Neural cell (in vitro differentiated cells): ENCODE measurements around the gene SH3PXD2A. TPM values are rescaled to one million over a fixed set of nuclear protein-coding genes. Genes with fewer than 3 reads are reported as not detected.

ENCODE experiments used
- H2AFZ ChIP-seq: fragments of 200-600, 300-800 bp; sonication (generic), shearing (Covaris generic); 2 replicates; pipeline ENCODE4 v1.6.0; 2014; ENCODE audit warnings: low read depth, mild to moderate bottlenecking, antibody characterized with exemption, low read length, moderate library complexity
- H3F3A ChIP-seq: fragments of 200-600 bp; shearing (Covaris generic); 2 replicates; pipeline ENCODE4 v1.6.1; 2016; ENCODE audit warnings: mild to moderate bottlenecking, moderate library complexity, mixed read lengths, antibody characterized with exemption, low read length; ENCODE audit not compliant: insufficient read depth, poor library complexity, severe bottlenecking
- H3K27ac ChIP-seq: fragments of 200-600, 300-800 bp; sonication (generic), shearing (Covaris generic); 2 replicates; pipeline ENCODE4 v1.5.1; 2014; ENCODE audit warnings: mild to moderate bottlenecking, low read length, moderate library complexity
- H3K27me3 ChIP-seq: fragments of 300-800, 200-600 bp; sonication (generic), shearing (Covaris generic); 2 replicates; pipeline ENCODE4 v1.6.0; 2014; ENCODE audit warnings: mild to moderate bottlenecking, low read depth, low read length, moderate library complexity; ENCODE audit not compliant: insufficient read depth
- H3K36me3 ChIP-seq: fragments of 300-800, 200-600 bp; sonication (generic), shearing (Covaris generic); 2 replicates; pipeline ENCODE4 v1.5.1; 2014; ENCODE audit warnings: mild to moderate bottlenecking, antibody characterized with exemption, low read length, moderate library complexity; ENCODE audit not compliant: insufficient read depth
- H3K4me2 ChIP-seq: fragments of 300-800, 200-600 bp; sonication (generic), shearing (Covaris generic); 2 replicates; pipeline ENCODE4 v1.6.0; 2014; ENCODE audit warnings: mild to moderate bottlenecking, low read length
- H3K4me3 ChIP-seq: fragments of 300-800, 200-600 bp; sonication (generic), shearing (Covaris generic); 2 replicates; pipeline ENCODE4 v1.5.1; 2014; ENCODE audit warnings: mild to moderate bottlenecking, low read length, moderate library complexity
- H3K79me2 ChIP-seq: fragments of 200-600 bp; shearing (Covaris generic); replicated peaks from 2 replicates; pipeline ENCODE4 v1.6.0; 2014; ENCODE audit warnings: mild to moderate bottlenecking, low read length, moderate library complexity; ENCODE audit not compliant: insufficient read depth
- H3K9ac ChIP-seq: fragments of 300-800, 200-600 bp; sonication (generic), shearing (Covaris generic); 2 replicates; pipeline ENCODE4 v1.6.1; 2016; ENCODE audit warnings: mild to moderate bottlenecking, low read length, mixed read lengths
- H3K9me2 ChIP-seq: fragments of 200-600 bp; shearing (Covaris generic); 2 replicates; pipeline ENCODE4 v1.6.1; 2016; ENCODE audit warnings: mild to moderate bottlenecking, low read length, mixed read lengths; ENCODE audit not compliant: insufficient read depth
- H3K9me3 ChIP-seq: fragments of 200-600, 300-800 bp; sonication (generic), shearing (Covaris generic); 2 replicates; pipeline ENCODE4 v1.6.1; 2016; ENCODE audit warnings: mild to moderate bottlenecking, mixed run types, low read length, moderate library complexity, mixed read lengths
- H4K20me1 ChIP-seq: fragments of 200-600 bp; shearing (Covaris generic); 2 replicates; pipeline ENCODE4 v1.6.1; 2016; ENCODE audit warnings: mild to moderate bottlenecking, mixed run types; ENCODE audit not compliant: insufficient read depth
- CTCF ChIP-seq: fragments of 450-650 bp; IDR thresholded peaks from 2 replicates; pipeline ENCODE4 v1.5.1; 2014; ENCODE audit warnings: antibody characterized with exemption, mild to moderate bottlenecking, moderate library complexity; ENCODE audit not compliant: poor library complexity, severe bottlenecking
- EP300 ChIP-seq: fragments of 450-650 bp; conservative IDR thresholded peaks from 2 replicates; pipeline ENCODE4 v1.6.1; 2014; ENCODE audit warnings: antibody characterized with exemption, mild to moderate bottlenecking, moderate library complexity; ENCODE audit not compliant: poor library complexity, severe bottlenecking
- EZH2 ChIP-seq: fragments of 200-600, 300-800 bp; shearing (Covaris generic), sonication (generic); IDR thresholded peaks from 2 replicates; pipeline ENCODE4 v1.6.1; 2014; ENCODE audit warnings: antibody characterized with exemption, low read length, borderline replicate concordance, mild to moderate bottlenecking; ENCODE audit not compliant: insufficient read depth, poor library complexity, severe bottlenecking
- MXI1 ChIP-seq: fragments of 450-650 bp; conservative IDR thresholded peaks from 2 replicates; pipeline ENCODE4 v1.6.1; 2014; ENCODE audit warnings: antibody characterized with exemption, mild to moderate bottlenecking; ENCODE audit not compliant: poor library complexity, severe bottlenecking
- POLR2AphosphoS5 ChIP-seq: IDR thresholded peaks from 2 replicates; pipeline ENCODE4 v1.6.1; 2012
- RAD21 ChIP-seq: fragments of 450-650 bp; conservative IDR thresholded peaks from 2 replicates; pipeline ENCODE4 v1.6.1; 2014; ENCODE audit warnings: antibody characterized with exemption, mild to moderate bottlenecking, moderate library complexity
- REST ChIP-seq: IDR thresholded peaks from 2 replicates; pipeline ENCODE4 v1.6.1; 2012; ENCODE audit warnings: borderline replicate concordance
- SMC3 ChIP-seq: fragments of 450-650 bp; conservative IDR thresholded peaks from 2 replicates; pipeline ENCODE4 v1.6.1; 2014; ENCODE audit warnings: antibody characterized with exemption, mild to moderate bottlenecking, moderate library complexity; ENCODE audit not compliant: poor library complexity
- TAF1 ChIP-seq: IDR thresholded peaks from 2 replicates; pipeline ENCODE4 v1.6.1; 2012; ENCODE audit warnings: low read depth
- polyA plus RNA-seq: library from polyadenylated mRNA; depleted of rRNA; stranded (reverse); fragments of >200 nt; gene quantifications from 2 replicates; pipeline ENCODE4 v1.2.3, GENCODE V29; 2014

SH3PXD2A gene
- polyA plus RNA-seq, 1 donor from 2014 or later, result 5.2 TPM

GRCh38 chr10:103582331-103583123, 272.8 kb downstream of the SH3PXD2A start:
- no peaks in the 10 kb centered on the region for H3F3A ChIP-seq
- H4K20me1 ChIP-seq, result no peaks in the 10 kb centered on the region
- H3K27ac ChIP-seq, result no peak overlapping the region
- no peak overlapping the region for H3K9ac ChIP-seq
- no peak overlapping the region for H3K4me3 ChIP-seq
- no peaks in the 10 kb centered on the region for H3K9me3 ChIP-seq
- H3K79me2 ChIP-seq, result no peaks in the 10 kb centered on the region
- TF ChIP-seq POLR2AphosphoS5, result no peak
- no peak for TF ChIP-seq SMC3
- TF ChIP-seq EP300, result no peak
- TF ChIP-seq TAF1, result no peak
- no peak for TF ChIP-seq REST
- no peak for TF ChIP-seq RAD21
- TF ChIP-seq MXI1, result no peak
- no peak for TF ChIP-seq EZH2
- no peak for TF ChIP-seq CTCF
- no peak overlapping the region for H3K4me2 ChIP-seq
- H2AFZ ChIP-seq, result no peak overlapping the region
- H3K9me2 ChIP-seq, result no peaks in the 10 kb centered on the region
- no peaks in the 10 kb centered on the region for H3K36me3 ChIP-seq
- H3K27me3 ChIP-seq, result no peaks in the 10 kb centered on the region

DNA sequence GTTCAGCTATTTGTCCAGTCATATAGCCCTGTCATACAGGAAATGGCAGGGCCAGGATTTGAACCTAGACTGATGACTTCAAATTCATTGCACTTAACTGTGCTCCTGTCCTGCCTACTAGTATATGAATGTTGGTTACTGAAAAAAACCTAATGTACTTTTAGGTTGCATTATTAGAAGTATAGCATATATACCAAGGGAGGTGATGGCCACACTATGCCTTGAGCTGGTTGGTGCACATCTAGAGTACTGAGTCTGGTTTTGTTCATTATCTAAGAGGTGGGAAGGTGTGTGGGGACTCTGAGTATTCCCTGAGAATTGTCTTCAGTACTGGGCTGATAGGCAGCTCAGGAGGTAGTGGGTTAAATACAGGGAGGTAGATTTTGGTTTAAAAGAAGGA, 273.9 kb downstream of the SH3PXD2A start:
- H3K27ac ChIP-seq, result no peak overlapping the region
- H3K79me2 ChIP-seq, result no peaks in the 10 kb centered on the region
- TF ChIP-seq TAF1 (no peak), EZH2 (no peak), MXI1 (no peak), SMC3 (no peak), POLR2AphosphoS5 (no peak), REST (no peak), EP300 (no peak), CTCF (no peak), RAD21 (no peak)
- H3K9me2 ChIP-seq, result no peaks in the 10 kb centered on the region
- no peak overlapping the region for H2AFZ ChIP-seq
- no peaks in the 10 kb centered on the region for H3K27me3 ChIP-seq
- H3F3A ChIP-seq, result no peaks in the 10 kb centered on the region
- H3K4me3 ChIP-seq, result no peak overlapping the region
- no peak overlapping the region for H3K9ac ChIP-seq
- H3K4me2 ChIP-seq, result no peak overlapping the region
- no peaks in the 10 kb centered on the region for H3K36me3 ChIP-seq
- no peaks in the 10 kb centered on the region for H3K9me3 ChIP-seq
- no peaks in the 10 kb centered on the region for H4K20me1 ChIP-seq
